ENCODE data around the gene GOLGA3.

GRCh38 chr12:132798836-132799235, 29.8 kb downstream of the GOLGA3 start:
- no peak for TF ChIP-seq POLR2A (IDR thresholded peaks at IDR 0.05; ENCODE audit: low read length)
- no peak for TF ChIP-seq GATA1 (IDR thresholded peaks at IDR 0.05; ENCODE audit: low read depth, low read length)
